ENCODE data around the gene CD200.

DNA sequence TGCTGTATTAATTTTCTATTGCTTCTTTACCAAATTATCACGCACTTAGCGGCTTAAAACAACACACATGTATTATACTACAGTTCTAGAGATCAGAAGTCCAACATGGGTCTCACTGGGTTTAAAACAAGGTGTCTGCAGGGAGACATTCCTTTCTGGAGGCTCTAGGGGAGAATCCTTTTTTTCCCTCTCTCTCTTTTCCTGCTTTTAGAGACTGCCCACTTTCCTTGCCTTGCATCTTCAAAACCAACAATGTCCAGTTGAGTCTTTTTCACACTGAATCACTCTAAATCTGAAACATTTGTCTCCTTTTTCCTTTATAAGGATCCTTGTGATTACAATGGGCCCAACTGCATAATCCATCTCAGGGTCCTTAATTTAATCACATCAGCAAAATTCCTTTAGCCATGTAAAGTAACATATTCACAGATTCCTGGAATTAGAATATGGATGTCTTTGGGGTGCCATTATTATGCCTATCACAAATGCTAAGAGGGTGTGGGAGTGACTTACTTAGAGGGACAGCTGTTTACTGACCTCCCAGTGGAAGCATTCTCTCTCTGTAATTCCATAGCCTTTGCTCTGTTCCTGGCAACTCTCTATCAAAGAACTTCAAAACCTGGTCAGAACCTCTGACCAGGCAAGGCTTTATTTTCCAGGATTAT lies 21.8 kb downstream of the CD200 start:
- TF ChIP-seq SP1 (IDR thresholded peaks at IDR 0.05) (no peak), ELF4 (IDR thresholded peaks at IDR 0.05) (no peak), SUZ12 (IDR thresholded peaks at IDR 0.05) (no peak), LEF1 (IDR thresholded peaks at IDR 0.05; ENCODE audit: borderline replicate concordance) (no peak), FOXM1 (IDR thresholded peaks at IDR 0.05; ENCODE audit: borderline replicate concordance) (no peak), NFRKB (IDR thresholded peaks at IDR 0.05) (no peak), FOXK2 (IDR thresholded peaks at IDR 0.05) (no peak), BHLHE40 (IDR thresholded peaks at IDR 0.05; ENCODE audit: borderline replicate concordance) (no peak), TARDBP (IDR thresholded peaks at IDR 0.05) (no peak)

Measured in HEK293T (cell line).